ENCODE measurements around the gene OSGIN1.

OSGIN1 gene

GRCh38 chr16:83952940-83953795 lies at the start of gene OSGIN1:
OSGIN1 (plus strand) TSS chr16:83953240; CDS start chr16:83957672, 4,432 bp downstream.
- H3K27ac ChIP-seq (ENCODE audit: low read depth, low read length) = no peak within 1 kb of the TSS

GRCh38 chr16:83903751-83904150 lies 49.3 kb upstream of the OSGIN1 start:
- Histone ChIP-seq H3F3A (ENCODE audit: control insufficient read depth, insufficient read depth) (no peaks in the 10 kb centered on the region), H3K4me1 (ENCODE audit: control insufficient read depth, low read length) (peaks cover 9% of the 10 kb centered on the region), H3K27ac (ENCODE audit: low read depth, low read length) (no peak overlapping the region), H3K36me3 (ENCODE audit: control insufficient read depth, low read length) (no peaks in the 10 kb centered on the region; the same call in 1 of the 2 replicates), H3K4me2 (ENCODE audit: low read length) (no peak overlapping the region), H3K9me3 (ENCODE audit: control insufficient read depth, insufficient read depth, low read length) (no peaks in the 10 kb centered on the region), H3K4me3 (ENCODE audit: low read length) (no peak overlapping the region), H3K27me3 (ENCODE audit: control insufficient read depth, low read length) (no peaks in the 10 kb centered on the region), H3K79me2 (ENCODE audit: control insufficient read depth, low read length) (peaks cover 5% of the 10 kb centered on the region), H4K20me1 (ENCODE audit: control insufficient read depth, insufficient read depth, low read depth, low read length) (peaks cover 8% of the 10 kb centered on the region; the same call in 1 of the 2 replicates), H3K9me2 (replicated peaks; ENCODE audit: control insufficient read depth, low read length) (no peaks in the 10 kb centered on the region)
- TF ChIP-seq EZH2phosphoT487 (IDR thresholded peaks at IDR 0.05; ENCODE audit: borderline replicate concordance, low read length) (no peak), CTCF (IDR thresholded peaks at IDR 0.05; ENCODE audit: low read depth, low read length, poor library complexity, severe bottlenecking) (no peak)

More at GRCh38 chr16:83952940-83953795, at the start of gene OSGIN1:
- no peaks in the 10 kb centered on the region for H3K27me3 ChIP-seq (ENCODE audit: control insufficient read depth, low read length)
- H3K79me2 ChIP-seq (ENCODE audit: control insufficient read depth, low read length) = no peaks in the 10 kb centered on the region
- no peaks in the 10 kb centered on the region for H3K36me3 ChIP-seq (ENCODE audit: control insufficient read depth, low read length)
- H3F3A ChIP-seq (ENCODE audit: control insufficient read depth, insufficient read depth) = peaks cover 7% of the 10 kb centered on the region
- H3K4me2 ChIP-seq (ENCODE audit: low read length) = no peak within 1 kb of the TSS
- no peaks in the 10 kb centered on the region for H3K4me1 ChIP-seq (ENCODE audit: control insufficient read depth, low read length)
- H3K9me3 ChIP-seq (ENCODE audit: control insufficient read depth, insufficient read depth, low read length) = peaks cover 8% of the 10 kb centered on the region; the same call in 1 of the 2 replicates
- TF ChIP-seq EZH2phosphoT487 (IDR thresholded peaks at IDR 0.05; ENCODE audit: borderline replicate concordance, low read length) (no peak), CTCF (IDR thresholded peaks at IDR 0.05; ENCODE audit: low read depth, low read length, poor library complexity, severe bottlenecking) (no peak)
- no peak within 1 kb of the TSS for H3K4me3 ChIP-seq (ENCODE audit: low read length)
- H4K20me1 ChIP-seq (ENCODE audit: control insufficient read depth, insufficient read depth, low read depth, low read length) = no peaks in the 10 kb centered on the region
- no peaks in the 10 kb centered on the region for H3K9me2 ChIP-seq (replicated peaks; ENCODE audit: control insufficient read depth, low read length)

GRCh38 chr16:83906683-83907082 lies 46.4 kb upstream of the OSGIN1 start:
- Histone ChIP-seq H3K4me1 (ENCODE audit: control insufficient read depth, low read length) (no peaks in the 10 kb centered on the region), H3K9me2 (replicated peaks; ENCODE audit: control insufficient read depth, low read length) (no peaks in the 10 kb centered on the region), H3K4me2 (ENCODE audit: low read length) (no peak overlapping the region), H3F3A (ENCODE audit: control insufficient read depth, insufficient read depth) (no peaks in the 10 kb centered on the region), H3K27ac (ENCODE audit: low read depth, low read length) (no peak overlapping the region), H3K27me3 (ENCODE audit: control insufficient read depth, low read length) (no peaks in the 10 kb centered on the region), H4K20me1 (ENCODE audit: control insufficient read depth, insufficient read depth, low read depth, low read length) (0 out of 2 replicates have a peak, but pooled peaks cover 3% of the 10 kb centered on the region), H3K36me3 (ENCODE audit: control insufficient read depth, low read length) (no peaks in the 10 kb centered on the region; the same call in 1 of the 2 replicates), H3K9me3 (ENCODE audit: control insufficient read depth, insufficient read depth, low read length) (no peaks in the 10 kb centered on the region), H3K79me2 (ENCODE audit: control insufficient read depth, low read length) (no peaks in the 10 kb centered on the region), H3K4me3 (ENCODE audit: low read length) (no peak overlapping the region)
- no peak for TF ChIP-seq EZH2phosphoT487 (IDR thresholded peaks at IDR 0.05; ENCODE audit: borderline replicate concordance, low read length)
- no peak for TF ChIP-seq CTCF (IDR thresholded peaks at IDR 0.05; ENCODE audit: low read depth, low read length, poor library complexity, severe bottlenecking)
